HG03025 (cell line): ENCODE results near the gene RAB3D.
"Not testable (repeated sequence)": the region's sequence is repeated elsewhere in the genome, so short reads cannot be mapped to it uniquely, and the experiment has no call there.

Experiments
- ATAC-seq: cut with Tn5 transposase; IDR thresholded peaks from one replicate; pipeline ENCODE4 v1.9.1; 2021; ENCODE audit warnings: mild to moderate bottlenecking, moderate library complexity; ENCODE audit not compliant: unreplicated experiment, low FRiP score

Gene RAB3D

DNA sequence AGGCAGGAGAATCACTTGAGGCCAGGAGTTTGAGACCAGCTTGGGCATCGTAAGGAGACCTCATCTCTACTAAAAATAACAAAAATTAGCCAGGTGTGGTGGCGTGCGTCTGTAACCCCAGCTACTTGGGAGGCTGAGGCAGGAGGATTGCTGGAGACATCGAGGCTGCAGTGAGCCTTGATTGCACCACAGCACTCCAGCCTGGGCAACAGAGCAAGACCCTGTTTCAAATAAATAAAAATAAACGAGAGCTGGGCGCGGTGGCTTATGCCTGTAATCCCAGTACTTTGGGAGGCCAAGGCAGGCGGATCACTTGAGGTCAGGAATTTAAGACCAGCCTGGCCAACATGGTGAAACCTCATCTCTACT, 626 bp upstream of the RAB3D start:
- not testable (repeated sequence) for ATAC-seq

DNA sequence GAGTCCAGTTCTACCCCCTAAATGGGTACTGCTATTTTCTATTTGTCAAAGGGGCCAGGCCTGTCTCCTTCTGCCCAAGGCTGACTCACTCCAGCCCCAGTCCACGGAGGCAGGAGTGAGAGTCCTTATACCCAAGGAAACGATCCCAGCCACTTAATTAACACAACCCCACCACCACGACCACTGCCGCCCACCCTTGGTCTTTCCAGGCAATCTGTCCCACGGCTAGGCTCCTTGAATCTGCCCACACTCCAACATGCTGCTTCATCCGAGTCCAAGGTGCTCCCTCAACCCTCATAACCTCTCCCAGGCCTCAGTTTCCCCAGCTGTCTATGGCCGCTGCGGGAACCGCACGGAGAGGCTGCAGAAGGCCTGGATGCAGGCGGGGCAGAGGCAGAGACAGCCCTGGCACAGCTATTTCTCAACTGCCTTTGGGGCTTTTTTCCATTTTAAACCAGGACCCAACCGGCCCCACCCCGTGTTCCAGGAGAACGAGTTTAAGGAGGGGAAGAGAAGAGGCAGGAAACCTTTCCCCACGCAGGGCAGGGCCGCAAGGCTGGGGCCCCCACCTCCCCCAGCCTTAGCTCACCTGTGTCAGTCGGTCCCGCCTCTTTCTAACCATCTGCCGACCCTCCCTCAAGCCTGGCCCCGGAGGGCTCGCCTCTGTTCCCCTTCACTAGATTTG, 746 bp downstream of the RAB3D start:
- ATAC-seq = no peak

DNA sequence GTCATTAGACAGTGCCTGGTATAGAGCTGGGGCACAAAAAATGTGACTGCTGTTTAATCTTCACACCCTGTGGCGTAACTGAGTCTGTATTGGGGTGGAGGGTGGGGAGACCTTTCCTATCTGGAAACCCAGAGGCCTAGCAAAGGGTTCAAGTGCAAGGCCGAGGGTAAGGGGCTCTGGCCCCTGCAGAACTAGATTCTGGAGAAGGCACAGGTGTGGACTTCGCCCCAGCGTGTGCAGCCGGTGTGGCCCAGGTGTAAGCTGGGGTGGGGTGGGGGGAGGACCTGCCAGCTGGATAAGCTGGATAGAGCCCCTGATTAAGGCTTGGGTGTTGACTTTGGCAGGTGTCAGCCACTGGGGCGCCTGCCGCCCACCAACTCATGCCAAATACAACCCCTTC, 1.3 kb downstream of the RAB3D start:
- no peak for ATAC-seq

DNA sequence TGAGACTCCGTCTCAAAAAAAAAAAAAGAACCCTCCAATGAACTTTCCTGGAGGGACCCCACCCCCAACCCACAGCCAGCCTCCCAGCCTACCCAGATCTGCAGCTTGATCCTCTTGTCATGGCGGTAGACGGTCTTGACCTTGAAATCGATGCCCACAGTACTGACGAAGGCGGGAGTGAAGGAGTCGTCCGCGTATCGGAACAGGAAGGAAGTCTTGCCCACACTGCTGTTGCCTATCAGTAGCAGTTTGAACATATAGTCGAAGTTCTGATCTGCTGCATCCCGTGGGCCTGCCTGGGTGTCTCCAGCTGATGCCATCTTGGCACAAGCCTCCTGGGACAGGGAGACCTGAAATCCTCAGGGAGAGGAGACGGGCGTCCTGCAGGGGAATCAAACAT, 2.4 kb downstream of the RAB3D start:
- no peak for ATAC-seq

- ATAC-seq = no peak
Measured at GRCh38 chr19:11335449-11336146, 3.9 kb downstream of the RAB3D start.

DNA sequence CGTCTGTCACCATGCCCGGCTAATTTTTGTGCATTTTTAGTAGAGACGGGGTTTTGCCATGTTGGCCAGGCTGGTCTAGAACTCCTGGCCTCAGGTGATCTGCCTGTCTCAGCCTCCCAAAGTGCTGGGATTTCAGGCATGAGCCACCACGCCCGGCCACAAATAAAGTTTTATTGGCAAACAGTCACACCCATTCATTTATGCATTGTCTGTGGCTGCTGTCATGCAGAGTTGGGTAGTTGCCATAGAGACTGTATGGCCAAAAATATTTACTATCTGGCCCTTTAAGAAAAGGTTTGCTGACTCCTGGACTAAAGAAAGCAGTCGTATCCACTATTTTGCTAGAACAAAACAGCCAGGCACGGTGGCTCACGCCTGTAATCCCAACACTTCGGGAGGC, 5.6 kb downstream of the RAB3D start:
- not testable (repeated sequence) for ATAC-seq

DNA sequence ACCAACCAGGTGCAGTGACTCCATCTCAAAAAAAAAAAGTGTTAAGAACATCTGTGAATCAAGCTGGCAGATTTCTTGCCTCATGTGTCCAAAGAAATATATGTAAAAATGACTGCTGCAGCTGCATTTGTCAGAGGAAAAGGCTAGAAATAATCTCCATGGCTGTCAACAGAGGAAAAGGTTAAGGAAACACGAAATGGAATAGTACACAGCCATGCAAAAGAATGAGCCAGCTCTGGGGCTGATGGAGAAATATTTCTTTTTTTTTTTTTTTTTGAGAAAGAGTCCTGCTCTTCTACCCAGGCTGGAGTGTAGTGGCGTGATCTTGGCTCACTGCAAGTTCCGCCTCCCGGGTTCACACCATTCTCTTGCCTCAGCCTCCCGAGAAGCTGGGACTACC, 6.6 kb downstream of the RAB3D start:
- no peak for ATAC-seq

GRCh38 chr19:11331502-11331901, 8.0 kb downstream of the RAB3D start:
- no peak for ATAC-seq

DNA sequence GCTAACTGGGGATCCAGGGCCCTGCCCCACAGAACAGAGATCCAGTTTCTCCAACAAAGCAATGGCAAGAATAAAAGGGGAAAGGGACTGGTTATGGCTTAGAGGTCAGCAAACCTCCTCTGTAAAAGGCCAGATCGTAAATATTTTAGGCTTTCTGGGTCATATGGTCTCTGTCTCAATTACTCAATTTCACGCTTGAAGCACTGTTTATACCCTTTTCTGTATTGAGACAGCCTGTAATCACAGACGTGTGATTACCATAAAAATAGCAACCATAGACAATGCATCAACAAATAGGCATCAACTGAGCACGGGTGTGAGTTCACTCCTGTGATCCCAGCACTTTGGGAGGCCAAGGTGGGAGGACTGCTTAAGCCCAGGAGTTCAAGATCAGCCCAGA, 9.3 kb downstream of the RAB3D start:
- no peak for ATAC-seq

DNA sequence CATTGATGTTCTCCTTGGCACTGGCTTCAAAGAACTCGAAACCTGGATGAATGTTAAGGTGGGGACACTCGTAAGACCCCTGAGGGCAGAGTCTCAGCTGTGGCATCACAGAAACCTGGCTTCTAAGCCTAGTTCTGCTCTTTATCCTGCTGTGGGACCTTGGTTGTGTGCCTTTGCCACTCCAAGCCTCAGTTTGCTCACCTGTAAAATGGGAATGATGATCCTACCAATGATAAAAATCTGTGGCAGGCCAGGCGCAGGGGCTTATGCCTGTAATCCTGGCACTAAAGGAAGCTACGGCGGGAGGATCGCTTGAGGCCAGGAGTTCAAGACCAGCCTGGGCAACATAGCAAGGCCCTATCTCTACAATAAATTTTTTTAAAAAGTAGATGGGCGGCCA, 13.9 kb downstream of the RAB3D start:
- ATAC-seq = no peak

DNA sequence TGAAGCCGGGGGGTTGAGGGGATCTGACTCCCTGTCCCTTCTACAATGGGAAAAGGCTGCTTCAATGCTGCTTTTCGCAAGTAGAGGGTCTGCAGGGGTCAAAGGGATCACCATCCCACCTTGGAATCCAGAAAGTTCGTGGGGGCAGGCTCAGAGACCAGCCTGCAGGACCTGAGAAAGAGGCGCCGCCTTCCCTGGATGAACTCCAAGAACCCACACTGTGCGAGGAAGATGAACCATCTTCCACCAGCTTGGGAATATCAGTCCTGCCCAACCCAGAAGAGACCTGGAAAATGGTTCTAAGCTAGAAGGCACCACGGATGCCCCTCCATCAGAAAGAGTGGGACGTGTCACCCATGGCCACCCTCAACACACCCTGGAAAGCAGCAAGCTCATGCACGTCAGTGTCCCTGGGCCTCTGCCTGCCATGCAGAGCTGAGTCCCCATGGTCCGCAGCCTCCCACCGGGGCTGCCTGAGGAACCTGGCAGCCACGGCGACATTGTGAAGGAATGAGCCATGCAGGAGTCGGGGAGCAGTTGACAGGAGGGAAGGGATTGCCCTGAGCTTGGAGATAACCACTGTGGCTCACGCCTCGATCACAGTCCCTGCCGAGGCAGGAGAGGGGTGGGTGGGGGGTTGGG, 14.6 kb downstream of the RAB3D start:
- ATAC-seq = no peak

GRCh38 chr19:11324079-11324661, 15.3 kb downstream of the RAB3D start:
- ATAC-seq = no peak

DNA sequence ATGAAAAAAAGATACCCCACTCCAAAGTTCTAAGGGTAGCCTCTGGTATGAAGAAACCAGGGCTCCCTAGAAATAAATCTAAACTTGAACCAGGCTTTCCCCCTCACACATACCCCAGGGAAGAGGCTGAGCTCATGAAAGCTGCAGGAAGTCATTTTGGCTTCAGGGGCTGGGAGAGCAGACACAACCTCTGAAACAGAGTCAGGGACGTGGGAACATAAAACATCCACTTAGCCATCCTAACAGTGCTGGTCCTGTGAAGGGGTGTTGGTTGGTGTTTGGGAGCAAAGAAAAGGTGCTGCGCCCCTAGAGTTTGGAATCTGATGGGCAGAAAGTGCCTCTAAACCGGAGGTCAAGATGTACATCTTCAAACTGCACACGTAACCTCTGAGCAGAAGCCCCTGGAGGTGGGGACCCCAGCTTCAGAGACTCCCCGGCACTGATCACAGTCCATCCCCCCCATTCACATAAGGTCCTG, 15.8 kb downstream of the RAB3D start:
- no peak for ATAC-seq

GRCh38 chr19:11322269-11323024, 17.0 kb downstream of the RAB3D start:
- no peak for ATAC-seq

DNA sequence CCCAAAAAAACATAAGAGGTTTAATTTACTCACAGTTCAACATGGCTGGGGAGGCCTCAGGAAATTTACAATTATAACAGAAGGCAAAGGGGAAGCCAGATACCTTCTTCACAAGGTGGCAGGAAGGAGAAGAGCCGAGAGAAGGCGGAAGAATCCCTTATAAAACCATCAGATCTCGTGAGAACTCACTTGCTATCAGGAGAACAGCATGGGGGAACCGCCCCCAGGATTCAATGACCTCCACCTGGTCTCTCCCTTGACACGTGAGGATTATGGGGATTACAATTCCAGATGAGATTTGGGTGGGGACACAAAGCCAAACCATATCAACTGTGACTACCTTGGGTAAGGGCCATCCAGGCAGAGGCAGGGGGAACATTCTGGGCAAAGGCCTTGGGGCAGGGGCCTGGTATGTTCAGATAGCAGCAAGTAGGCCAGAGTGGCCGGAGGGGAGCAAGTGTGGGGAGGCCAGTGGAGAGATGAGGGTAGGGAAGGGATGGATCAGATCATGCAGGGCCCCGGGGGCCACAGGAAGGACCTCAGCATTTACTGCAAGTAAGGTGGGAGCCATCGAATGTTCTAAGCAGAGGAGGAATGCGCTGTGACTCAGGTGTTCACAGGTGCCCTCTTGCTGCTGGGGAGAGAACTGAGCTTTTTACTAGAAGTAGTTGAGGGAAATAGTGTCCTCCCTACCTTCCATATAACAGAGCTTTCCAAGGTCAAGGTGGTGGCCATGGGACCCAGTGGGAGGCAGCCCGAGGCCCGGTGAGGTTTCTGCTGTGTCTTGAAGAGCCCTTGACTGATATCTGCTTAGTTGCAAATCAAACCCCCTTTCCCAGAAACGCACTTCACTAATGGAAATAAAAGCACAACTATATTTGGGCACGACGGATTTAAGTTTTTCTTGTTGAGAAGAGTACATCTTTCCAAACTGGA, 18.0 kb downstream of the RAB3D start:
- ATAC-seq = no peak

DNA sequence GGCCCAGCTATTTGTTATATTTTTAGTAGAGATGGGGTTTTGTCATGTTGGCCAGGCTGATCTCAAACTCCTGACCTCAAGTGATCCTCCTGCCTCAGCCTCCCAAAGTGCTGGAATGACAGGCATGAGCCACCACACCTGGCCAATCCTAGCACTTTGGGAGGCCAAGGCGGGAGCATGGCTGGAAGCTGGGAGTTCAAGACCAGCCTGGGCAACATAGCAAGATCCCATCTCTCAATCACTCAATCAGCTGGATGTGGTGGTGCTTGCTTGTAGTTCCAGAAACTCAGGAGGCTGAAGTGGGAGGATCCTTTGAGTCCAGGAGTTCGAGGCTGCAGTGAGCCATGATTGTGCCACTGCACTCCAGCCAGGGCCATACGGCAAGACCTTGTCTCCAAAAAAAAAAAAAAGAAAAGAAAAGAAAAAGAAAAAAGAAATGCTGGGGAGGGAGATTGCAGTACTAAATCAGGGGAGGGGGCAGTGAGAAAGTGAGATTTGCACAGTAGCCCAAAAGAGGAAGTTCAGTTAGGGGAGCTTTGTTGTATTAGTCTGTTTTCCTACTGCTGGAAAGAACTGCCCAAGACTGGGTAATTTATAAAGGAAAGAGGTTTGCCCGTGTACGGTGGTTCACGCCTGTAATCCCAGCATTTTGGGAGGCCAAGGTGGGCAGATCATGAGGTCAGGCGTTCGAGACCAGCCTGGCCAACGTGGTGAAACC, 19.0 kb downstream of the RAB3D start:
- not testable (repeated sequence) for ATAC-seq

- no peak for ATAC-seq
Measured at GRCh38 chr19:11306337-11306736, 33.1 kb downstream of the RAB3D start.

DNA sequence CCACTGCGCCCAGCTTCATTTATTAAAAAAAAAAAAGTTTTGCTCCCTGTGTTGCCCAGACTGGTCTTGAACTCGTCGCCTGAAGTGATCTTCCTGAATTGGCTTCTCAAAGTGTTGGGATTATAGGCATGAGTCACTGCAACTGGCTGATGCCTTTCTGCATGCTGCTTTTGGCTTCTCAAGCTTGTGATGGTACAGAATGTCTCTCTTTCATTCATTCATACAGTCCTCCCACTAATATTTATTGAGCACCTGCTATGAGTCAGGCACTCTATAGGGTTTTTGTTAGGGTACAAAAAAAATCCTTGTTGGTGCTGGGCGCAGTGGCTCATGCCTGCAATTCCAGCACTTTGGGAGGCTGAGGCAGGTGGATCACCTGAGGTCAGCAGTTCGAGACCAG, 34.5 kb downstream of the RAB3D start:
- no peak for ATAC-seq

DNA sequence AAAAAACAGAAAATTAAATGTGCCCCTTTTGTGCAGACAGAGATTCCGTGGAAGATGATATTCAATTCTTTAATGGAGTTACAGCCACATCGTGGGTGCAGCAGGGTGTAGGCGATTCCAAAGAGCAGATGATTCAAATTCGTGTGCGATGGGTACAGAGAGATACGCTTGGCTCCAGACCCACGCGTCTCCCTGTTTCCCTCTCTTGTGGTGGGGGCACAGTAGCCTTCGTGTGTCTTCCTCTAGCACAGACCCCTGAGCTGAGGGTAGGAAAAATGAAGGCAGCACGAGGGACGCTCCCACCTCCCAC, 38.7 kb downstream of the RAB3D start:
- no peak for ATAC-seq
